OCI-LY1 (cell line): ENCODE results near the gene LINGO4.

ENCODE experiments used
- EZH2 ChIP-seq: fragments of 200-600 bp; sonication (generic), shearing (Covaris generic); IDR thresholded peaks from 2 replicates; pipeline ENCODE4 v1.8.0; 2017; ENCODE audit warnings: borderline replicate concordance, mixed run types, mild to moderate bottlenecking, antibody characterized with exemption, low read length, moderate library complexity, mixed read lengths
- TF ChIP-seq, protein P1 (sequence below): fragments of 200-600 bp; sonication (generic), shearing (Covaris generic); IDR thresholded peaks from 2 replicates; pipeline ENCODE4 v1.5.1; 2017; ENCODE audit warnings: mild to moderate bottlenecking, antibody characterized with exemption, low read length, moderate library complexity, mixed read lengths

DNA sequence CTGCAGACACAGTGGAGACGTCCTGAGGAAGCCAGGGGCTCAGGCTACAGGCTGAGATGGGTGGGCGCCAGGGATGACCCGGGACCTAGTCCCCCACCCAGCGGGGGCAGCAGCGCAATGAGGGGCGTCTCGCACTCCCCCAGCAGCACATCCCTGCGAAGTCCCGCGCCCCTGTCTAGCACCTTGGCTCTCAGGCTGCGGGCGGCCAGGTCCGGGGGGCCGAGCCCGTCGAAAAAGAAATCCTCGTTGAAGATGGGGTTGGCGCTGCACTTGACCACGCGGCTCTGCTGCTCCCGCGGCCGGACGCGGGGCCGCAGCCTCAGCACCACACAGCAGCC is 32.6 kb upstream of the LINGO4 start:
- TF ChIP-seq, protein P1, sequence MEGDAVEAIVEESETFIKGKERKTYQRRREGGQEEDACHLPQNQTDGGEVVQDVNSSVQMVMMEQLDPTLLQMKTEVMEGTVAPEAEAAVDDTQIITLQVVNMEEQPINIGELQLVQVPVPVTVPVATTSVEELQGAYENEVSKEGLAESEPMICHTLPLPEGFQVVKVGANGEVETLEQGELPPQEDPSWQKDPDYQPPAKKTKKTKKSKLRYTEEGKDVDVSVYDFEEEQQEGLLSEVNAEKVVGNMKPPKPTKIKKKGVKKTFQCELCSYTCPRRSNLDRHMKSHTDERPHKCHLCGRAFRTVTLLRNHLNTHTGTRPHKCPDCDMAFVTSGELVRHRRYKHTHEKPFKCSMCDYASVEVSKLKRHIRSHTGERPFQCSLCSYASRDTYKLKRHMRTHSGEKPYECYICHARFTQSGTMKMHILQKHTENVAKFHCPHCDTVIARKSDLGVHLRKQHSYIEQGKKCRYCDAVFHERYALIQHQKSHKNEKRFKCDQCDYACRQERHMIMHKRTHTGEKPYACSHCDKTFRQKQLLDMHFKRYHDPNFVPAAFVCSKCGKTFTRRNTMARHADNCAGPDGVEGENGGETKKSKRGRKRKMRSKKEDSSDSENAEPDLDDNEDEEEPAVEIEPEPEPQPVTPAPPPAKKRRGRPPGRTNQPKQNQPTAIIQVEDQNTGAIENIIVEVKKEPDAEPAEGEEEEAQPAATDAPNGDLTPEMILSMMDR = no peak
- no peak for TF ChIP-seq EZH2
